ENCODE measurements around the gene ITPR1.

ITPR1 gene

DNA sequence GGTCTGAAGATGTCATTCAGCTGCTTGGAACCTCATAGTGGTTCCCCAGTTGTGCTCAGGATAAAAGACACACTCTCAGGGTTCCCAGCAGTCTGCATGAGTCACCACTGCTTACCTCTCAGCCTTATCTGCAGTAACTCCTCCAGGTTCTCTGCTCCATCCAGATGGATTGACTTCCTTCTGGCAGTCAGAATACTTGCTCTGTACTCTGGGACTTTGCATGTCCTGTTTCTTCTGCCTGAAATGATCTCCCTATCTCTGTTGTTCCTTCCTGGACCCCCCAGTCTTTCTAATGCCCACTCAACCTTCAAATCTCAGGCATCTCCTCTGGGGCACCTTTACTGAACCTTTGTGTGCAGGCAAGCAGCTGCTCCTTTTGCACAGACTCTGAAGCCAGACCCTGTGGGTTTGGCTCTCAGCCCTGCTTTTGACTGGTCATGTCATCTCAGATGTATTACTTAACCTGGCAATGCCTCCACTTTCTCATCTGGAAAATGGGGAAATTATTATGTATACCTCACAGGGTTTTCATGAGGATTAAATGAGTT is 38.4 kb downstream of the ITPR1 start:
- Histone ChIP-seq H3K9me3 (no peaks in the 10 kb centered on the region), H3K4me3 (ENCODE audit: low read depth, low read length) (no peak overlapping the region), H3K4me1 (peaks cover 43% of the 10 kb centered on the region), H3K36me3 (no peaks in the 10 kb centered on the region), H3K27me3 (no peaks in the 10 kb centered on the region)
- TF ChIP-seq, protein P1, sequence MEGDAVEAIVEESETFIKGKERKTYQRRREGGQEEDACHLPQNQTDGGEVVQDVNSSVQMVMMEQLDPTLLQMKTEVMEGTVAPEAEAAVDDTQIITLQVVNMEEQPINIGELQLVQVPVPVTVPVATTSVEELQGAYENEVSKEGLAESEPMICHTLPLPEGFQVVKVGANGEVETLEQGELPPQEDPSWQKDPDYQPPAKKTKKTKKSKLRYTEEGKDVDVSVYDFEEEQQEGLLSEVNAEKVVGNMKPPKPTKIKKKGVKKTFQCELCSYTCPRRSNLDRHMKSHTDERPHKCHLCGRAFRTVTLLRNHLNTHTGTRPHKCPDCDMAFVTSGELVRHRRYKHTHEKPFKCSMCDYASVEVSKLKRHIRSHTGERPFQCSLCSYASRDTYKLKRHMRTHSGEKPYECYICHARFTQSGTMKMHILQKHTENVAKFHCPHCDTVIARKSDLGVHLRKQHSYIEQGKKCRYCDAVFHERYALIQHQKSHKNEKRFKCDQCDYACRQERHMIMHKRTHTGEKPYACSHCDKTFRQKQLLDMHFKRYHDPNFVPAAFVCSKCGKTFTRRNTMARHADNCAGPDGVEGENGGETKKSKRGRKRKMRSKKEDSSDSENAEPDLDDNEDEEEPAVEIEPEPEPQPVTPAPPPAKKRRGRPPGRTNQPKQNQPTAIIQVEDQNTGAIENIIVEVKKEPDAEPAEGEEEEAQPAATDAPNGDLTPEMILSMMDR (IDR thresholded peaks at IDR 0.05; ENCODE audit: low read depth, low read length) = no peak
- peak; percentile 25 for DNase-seq

DNA sequence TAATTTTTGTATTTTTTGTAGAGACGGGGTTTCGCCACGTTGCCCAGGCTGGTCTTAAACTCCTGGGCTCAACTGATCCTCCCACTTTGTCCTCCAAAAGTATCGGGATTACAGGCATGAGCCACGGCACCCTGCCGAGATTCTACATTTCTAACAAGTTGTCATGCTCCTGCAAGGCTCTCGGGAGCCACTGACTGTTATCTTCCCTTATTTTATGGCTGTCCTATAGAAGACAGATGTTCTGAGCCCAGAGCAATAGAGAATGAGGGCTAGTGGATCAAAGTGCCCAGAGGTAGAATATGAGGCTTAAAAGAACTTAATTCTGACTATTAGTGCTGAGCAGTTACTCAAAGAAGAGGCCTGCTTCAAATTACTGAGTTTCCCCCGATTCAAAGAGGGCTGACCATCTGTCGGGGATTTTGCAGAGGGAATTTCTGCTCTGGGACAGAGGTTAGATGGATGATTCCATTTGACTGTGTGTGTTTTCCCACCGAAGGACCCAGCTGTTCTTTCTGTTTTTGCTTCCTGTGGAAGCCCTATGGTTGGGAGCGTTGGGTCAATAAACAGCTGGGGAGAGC is 39.5 kb downstream of the ITPR1 start:
- H3K9me3 ChIP-seq = no peaks in the 10 kb centered on the region
- TF ChIP-seq, protein P1 (IDR thresholded peaks at IDR 0.05; ENCODE audit: low read depth, low read length) = no peak
- no peaks in the 10 kb centered on the region for H3K27me3 ChIP-seq
- H3K36me3 ChIP-seq = no peaks in the 10 kb centered on the region
- no peak for DNase-seq
- peaks cover 43% of the 10 kb centered on the region for H3K4me1 ChIP-seq
- H3K4me3 ChIP-seq (ENCODE audit: low read depth, low read length) = peak overlapping the region; percentile 6; the same call in 1 of the 2 replicates

DNA sequence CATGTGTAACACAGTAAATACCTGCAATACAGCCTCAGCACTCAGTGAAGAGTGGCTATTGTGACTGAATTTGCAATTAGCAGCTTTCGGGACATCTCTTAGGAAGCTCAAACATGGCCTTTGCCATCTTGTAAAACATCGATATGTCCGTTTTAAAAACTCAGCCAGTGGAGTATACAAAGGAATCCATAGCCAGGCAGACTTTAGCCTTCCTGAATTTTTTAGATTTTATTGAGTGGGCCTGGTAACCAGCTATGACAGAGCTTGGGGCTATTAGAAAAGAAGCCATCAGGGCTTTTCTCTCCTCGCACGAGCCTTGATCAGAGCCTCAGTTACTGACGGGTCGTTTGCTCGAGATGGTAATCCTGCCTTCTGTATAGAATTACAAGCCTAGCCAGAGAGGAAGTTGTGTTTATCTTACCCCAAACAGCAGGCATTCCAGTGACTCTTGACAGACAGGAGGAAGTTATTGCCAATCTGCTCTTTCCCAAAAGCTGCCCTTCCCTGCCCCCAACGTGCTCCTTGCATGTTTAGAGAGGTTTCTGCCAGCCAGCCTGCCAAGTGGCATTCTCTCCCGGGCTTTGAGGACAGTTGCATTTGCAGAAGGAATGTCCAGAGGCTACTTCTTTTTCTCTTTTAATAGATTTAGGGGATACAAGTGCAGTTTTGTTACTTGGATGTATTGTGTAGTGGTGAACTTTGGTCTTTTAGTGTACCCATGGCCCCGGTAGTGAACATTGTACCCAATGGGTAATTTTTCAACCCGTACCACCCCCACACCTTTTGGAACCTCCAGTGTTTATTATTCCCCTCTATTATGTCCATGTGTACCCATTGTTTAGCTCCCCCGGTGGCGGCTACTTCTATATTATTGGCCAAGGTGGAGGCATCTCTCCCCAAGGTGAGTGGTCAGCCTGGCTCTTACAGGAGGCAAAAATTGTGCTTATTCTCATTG is 40.6 kb downstream of the ITPR1 start:
- H3K27me3 ChIP-seq = no peaks in the 10 kb centered on the region
- peaks cover 33% of the 10 kb centered on the region for H3K4me1 ChIP-seq
- peak; percentile 19 for DNase-seq
- no peaks in the 10 kb centered on the region for H3K36me3 ChIP-seq
- no peaks in the 10 kb centered on the region for H3K9me3 ChIP-seq
- TF ChIP-seq, protein P1 (IDR thresholded peaks at IDR 0.05; ENCODE audit: low read depth, low read length) = no peak
- H3K4me3 ChIP-seq (ENCODE audit: low read depth, low read length) = peak overlapping the region; percentile 12; the same call in 1 of the 2 replicates

DNA sequence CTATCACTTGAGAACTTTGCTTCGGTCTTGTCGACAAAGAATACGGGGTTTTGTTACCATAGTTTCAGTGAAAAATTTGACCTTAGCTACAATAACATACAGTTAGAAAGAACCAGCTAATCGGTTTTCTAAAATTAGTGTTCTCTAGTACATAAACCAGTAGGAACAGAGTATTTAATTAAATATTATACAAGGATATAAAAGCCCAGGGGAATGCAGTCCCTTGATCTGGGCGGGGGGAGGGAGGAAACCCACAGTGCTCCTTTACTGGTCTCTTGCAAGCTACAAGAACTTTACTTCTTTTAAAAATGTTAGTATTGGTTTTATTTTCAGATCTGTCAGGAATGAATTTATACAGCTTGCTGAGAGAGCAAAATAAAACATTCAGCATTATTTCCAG is 41.8 kb downstream of the ITPR1 start:
- TF ChIP-seq, protein P1 (IDR thresholded peaks at IDR 0.05; ENCODE audit: low read depth, low read length) = no peak
- Histone ChIP-seq H3K4me1 (peaks cover 27% of the 10 kb centered on the region), H3K9me3 (no peaks in the 10 kb centered on the region), H3K27me3 (no peaks in the 10 kb centered on the region), H3K4me3 (ENCODE audit: low read depth, low read length) (no peak overlapping the region), H3K36me3 (no peaks in the 10 kb centered on the region)
- DNase-seq = no peak

DNA sequence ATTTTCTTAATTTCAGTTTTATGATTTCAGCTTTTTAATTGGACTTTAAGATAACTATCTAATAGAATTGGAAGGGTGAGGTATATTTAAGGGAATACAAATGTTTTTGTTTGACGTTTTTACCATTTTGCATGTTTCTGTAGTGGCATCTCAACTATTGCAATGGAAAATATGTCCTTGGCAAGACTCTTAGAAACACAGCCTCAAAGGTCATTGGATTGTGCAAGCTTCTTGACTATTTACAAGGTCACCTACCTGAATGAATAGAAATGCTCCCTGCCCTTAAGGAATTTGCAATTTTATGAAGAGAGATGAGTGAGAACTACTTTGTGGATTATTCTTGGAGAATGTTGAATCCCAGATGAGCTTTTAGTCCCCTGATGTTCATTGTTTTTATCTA is 43.1 kb downstream of the ITPR1 start:
- no peak for DNase-seq
- Histone ChIP-seq H3K4me1 (peaks cover 27% of the 10 kb centered on the region), H3K27me3 (no peaks in the 10 kb centered on the region), H3K36me3 (no peaks in the 10 kb centered on the region), H3K9me3 (no peaks in the 10 kb centered on the region), H3K4me3 (ENCODE audit: low read depth, low read length) (no peak overlapping the region)
- TF ChIP-seq, protein P1 (IDR thresholded peaks at IDR 0.05; ENCODE audit: low read depth, low read length) = no peak
